IMR-90 (cell line): ENCODE data around the gene CBLIF. TPM values are rescaled to one million over a fixed set of nuclear protein-coding genes. Genes with fewer than 3 reads are reported as not detected.

ENCODE experiments used
- ATAC-seq: fragments of 200-7000 bp; cut with Tn5 transposase; 2 replicates; pipeline ENCODE4 v1.9.1; 2020; ENCODE audit warnings: low read depth, mild to moderate bottlenecking, moderate library complexity
- BruUV-seq: library from RNA; stranded (reverse); fragments of 400-500 nt; replicated peaks from 2 replicates; lab custom pipeline; 2021; lab: Mats Ljungman, UMichigan
- CTCF ChIA-PET: fragments of 300-600 bp; formaldehyde crosslinking; extraction: SDS; loops from one replicate; lab custom pipeline; 2021; ENCODE audit warnings: antibody characterized with exemption; lab: Yijun Ruan, JAX
- POLR2A ChIA-PET: fragments of 300-600 bp; sonication (Branson Sonifier 250); formaldehyde crosslinking; loops from one replicate; lab custom pipeline; 2022; ENCODE audit warnings: antibody characterized with exemption; ENCODE audit not compliant: unreplicated experiment; lab: Charles Lee
- DNase-seq: peaks from one replicate; pipeline ENCODE4 v3.0.0; 2013
- H2AFZ ChIP-seq: replicated peaks from 2 replicates; pipeline ENCODE3; 2013; ENCODE audit warnings: low read length, mild to moderate bottlenecking; ENCODE audit not compliant: poor library complexity
- H2AK5ac ChIP-seq: 2 replicates; pipeline ENCODE4 v1.6.1; 2013; ENCODE audit warnings: low read depth, low read length, inconsistent platforms
- H2AK9ac ChIP-seq: replicated peaks from 2 replicates; pipeline ENCODE3; 2013; ENCODE audit warnings: mild to moderate bottlenecking, low read depth, low read length, moderate library complexity; ENCODE audit not compliant: poor library complexity
- H2BK120ac ChIP-seq: 2 replicates; pipeline ENCODE4 v1.6.1; 2013; ENCODE audit warnings: low read depth, low read length, inconsistent platforms
- H2BK15ac ChIP-seq: 3 replicates; pipeline ENCODE4 v1.6.1; 2013; ENCODE audit warnings: low read depth, low read length, inconsistent platforms
- H2BK20ac ChIP-seq: 2 replicates; pipeline ENCODE4 v1.6.1; 2013; ENCODE audit warnings: low read depth, mild to moderate bottlenecking, inconsistent platforms, low read length, moderate library complexity
- H2BK5ac ChIP-seq: 2 replicates; pipeline ENCODE4 v1.6.1; 2013; ENCODE audit warnings: mild to moderate bottlenecking, low read depth, low read length, inconsistent platforms; ENCODE audit not compliant: poor library complexity, severe bottlenecking
- H3K14ac ChIP-seq: replicated peaks from 2 replicates; pipeline ENCODE4 v1.6.1; 2013; ENCODE audit warnings: low read depth, low read length, inconsistent platforms
- H3K18ac ChIP-seq: 2 replicates; pipeline ENCODE4 v1.6.1; 2013; ENCODE audit warnings: low read depth, low read length, control low read depth
- H3K23ac ChIP-seq: 2 replicates; pipeline ENCODE4 v1.6.1; 2013; ENCODE audit warnings: low read depth, low read length, inconsistent platforms
- H3K27ac ChIP-seq: 2 replicates; pipeline ENCODE4 v1.5.1; 2013; ENCODE audit warnings: mild to moderate bottlenecking, control low read depth, low read length; ENCODE audit not compliant: insufficient read depth
- H3K27me3 ChIP-seq: 2 replicates; pipeline ENCODE4 v1.6.1; 2013; ENCODE audit warnings: low read length; ENCODE audit not compliant: control insufficient read depth, insufficient read depth
- H3K36me3 ChIP-seq: 2 replicates; pipeline ENCODE4 v1.6.1; 2013; ENCODE audit warnings: low read length, mixed read lengths; ENCODE audit not compliant: control insufficient read depth, insufficient read depth
- H3K4ac ChIP-seq: 2 replicates; pipeline ENCODE4 v1.6.1; 2013; ENCODE audit warnings: low read depth, low read length, inconsistent platforms
- H3K4me1 ChIP-seq: 2 replicates; pipeline ENCODE4 v1.6.1; 2013; ENCODE audit warnings: low read length, mixed read lengths; ENCODE audit not compliant: control insufficient read depth, insufficient read depth
- H3K4me2 ChIP-seq: 2 replicates; pipeline ENCODE4 v1.6.1; 2013; ENCODE audit warnings: low read depth, mild to moderate bottlenecking, control low read depth, low read length, moderate library complexity
- H3K4me3 ChIP-seq: 2 replicates; pipeline ENCODE4 v1.5.1; 2013; ENCODE audit warnings: low read depth, mild to moderate bottlenecking, control low read depth, low read length, moderate library complexity; ENCODE audit not compliant: insufficient read depth
- H3K56ac ChIP-seq: 2 replicates; pipeline ENCODE4 v1.6.1; 2013; ENCODE audit warnings: low read length, inconsistent platforms; ENCODE audit not compliant: insufficient read depth; ENCODE audit errors: extremely low read depth
- H3K79me1 ChIP-seq, 2 experiments: 2 replicates each; pipeline ENCODE4 v1.6.1; 2013; ENCODE audit warnings: low read length in 2 of 2, inconsistent platforms in 1 of 2, low read depth in 1 of 2
- H3K9ac ChIP-seq: 2 replicates; pipeline ENCODE4 v1.6.1; 2013; ENCODE audit warnings: low read depth, low read length, control low read depth
- H3K9me1 ChIP-seq: 2 replicates; pipeline ENCODE4 v1.6.1; 2013; ENCODE audit warnings: low read length, inconsistent platforms; ENCODE audit not compliant: insufficient read depth
- H3K9me3 ChIP-seq: 2 replicates; pipeline ENCODE4 v1.6.1; 2013; ENCODE audit warnings: low read length; ENCODE audit not compliant: control insufficient read depth, insufficient read depth
- H4K20me1 ChIP-seq: 2 replicates; pipeline ENCODE4 v1.6.1; 2013; ENCODE audit warnings: low read length, inconsistent platforms; ENCODE audit not compliant: insufficient read depth
- H4K5ac ChIP-seq: 2 replicates; pipeline ENCODE4 v1.6.1; 2013; ENCODE audit warnings: mild to moderate bottlenecking, low read depth, low read length, control low read depth
- H4K8ac ChIP-seq, 2 experiments: 2 replicates each; pipeline ENCODE4 v1.6.1; 2013; ENCODE audit warnings: low read depth in 2 of 2, low read length in 2 of 2, control low read depth in 1 of 2, inconsistent platforms in 1 of 2
- H4K91ac ChIP-seq: 2 replicates; pipeline ENCODE4 v1.6.1; 2013; ENCODE audit warnings: low read depth, low read length, inconsistent platforms; ENCODE audit not compliant: insufficient read depth
- BHLHE40 ChIP-seq: fragments of 150-350 bp; IDR thresholded peaks from 2 replicates; pipeline ENCODE4 v1.6.1; 2016; ENCODE audit warnings: mild to moderate bottlenecking, low read depth, low read length
- FOS ChIP-seq: fragments of 150-350 bp; IDR thresholded peaks from 2 replicates; pipeline ENCODE4 v1.6.1; 2016; ENCODE audit warnings: low read depth, low read length
- MXI1 ChIP-seq: IDR thresholded peaks from 2 replicates; pipeline ENCODE4 v1.6.1; 2012; ENCODE audit warnings: low read depth, mild to moderate bottlenecking, low read length, moderate library complexity, borderline replicate concordance
- WGBS, 2 experiments: methylation state at CpG; one replicate each; pipeline versions ENCODE4 v1.1.5 to v1.1.7; 2013; ENCODE audit warnings: missing lambda C conversion rate in 2 of 2; ENCODE audit not compliant: insufficient read length in 1 of 2; ENCODE audit errors: extremely low coverage in 2 of 2; 5-methylcytosine and 5-hydroxymethylcytosine counted together
- dilution Hi-C: fragments of 300-500 bp; cut with HindIII; formaldehyde crosslinking; loops from one replicate; pipeline ENCODE4 v1.14.3; 2018; ENCODE audit warnings: low sequenced_read_pairs; ENCODE audit not compliant: unreplicated experiment
- in situ Hi-C: fragments of 300-500 bp; cut with MboI; formaldehyde crosslinking; loops from 3 replicates; pipeline ENCODE4 v1.14.3; 2019; ENCODE audit warnings: low sequenced_read_pairs, inconsistent platforms, mixed read lengths
- intact Hi-C: fragments of 100-400 bp; cut with micrococcal nuclease; formaldehyde crosslinking; loops from 2 replicates; pipeline ENCODE4 v1.10.0; 2022
- polyA plus RNA-seq, 3 experiments: library from polyadenylated mRNA; depleted of rRNA; stranded (reverse); fragments of >200 nt; gene quantifications; 2 replicates each; pipeline ENCODE4 v1.2.3, GENCODE V29; 2012; ENCODE audit warnings: low replicate concordance in 1 of 3
- total RNA-seq: library from RNA; depleted of rRNA; stranded (reverse); fragments of >200 nt; gene quantifications from 2 replicates; pipeline ENCODE4 v1.2.3, GENCODE V29; 2012

Gene CBLIF
- total and polyA plus RNA-seq, 2 of the 4 experiments (the other 2 are of a cell fraction), result not detected

DNA sequence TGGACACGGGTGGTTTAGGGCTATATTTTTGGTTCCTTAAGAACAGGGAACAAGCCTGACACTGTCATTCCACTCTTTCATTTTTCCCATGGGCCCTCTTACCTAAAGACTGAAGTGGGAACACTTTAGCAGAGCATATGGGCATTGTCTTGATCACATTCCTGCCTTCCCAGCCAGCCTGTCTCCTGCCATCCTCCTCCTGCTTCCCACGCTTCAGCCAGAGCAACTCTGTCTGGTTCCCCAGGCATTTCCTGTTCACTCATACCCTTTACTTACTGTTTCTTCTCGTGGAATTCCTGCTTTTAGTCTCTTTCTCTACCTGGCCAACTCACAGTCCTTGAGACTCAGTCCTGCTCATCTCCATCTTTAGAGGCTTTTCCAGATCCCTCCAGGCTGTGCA lies 57.5 kb downstream of the CBLIF start:
- H3K14ac ChIP-seq, result 0 out of 2 replicates have a peak overlapping the region, but pooled peaks have one; percentile 22
- no peak overlapping the region for H3K27ac ChIP-seq
- peak overlapping the region; percentile 34; the same call in 1 of the 2 replicates for H3K4ac ChIP-seq
- no peak overlapping the region for H2BK15ac ChIP-seq
- no peak overlapping the region for H3K18ac ChIP-seq
- 27% methylated on average over 3 of the region's 3 CpGs; no CpG with 5 or more reads in 1 of the 2 experiments for WGBS, 2 experiments
- peak; percentile 63 for ATAC-seq
- H3K56ac ChIP-seq, result no peak overlapping the region
- no peaks in the 10 kb centered on the region for H3K27me3 ChIP-seq
- H2BK20ac ChIP-seq, result peak overlapping the region; percentile 38; the same call in 1 of the 2 replicates
- BruUV-seq, result no TSS peak
- peak overlapping the region; percentile 34; the same call in 1 of the 2 replicates for H3K4me2 ChIP-seq
- no peak overlapping the region for H3K4me3 ChIP-seq
- dilution Hi-C loops (no loop called here), in situ Hi-C loops (no loop called here), intact Hi-C loops (loop anchor here (1.0 kb wide), 1 partner anchor 33 kb away; the partner anchor contains the start of gene STX3)
- TF ChIP-seq MXI1, result 0 out of 2 replicates have a peak, but pooled peaks have one; percentile 18
- 0 out of 2 replicates have a peak, but pooled peaks have one; percentile 6 for TF ChIP-seq BHLHE40
- TF ChIP-seq FOS, result no peak
- CTCF ChIA-PET, result interaction anchor here (1.1 kb wide), 1 partner anchor 33 kb away, joined by 3 read pairs; the partner anchor contains the start of gene STX3
- H3K9ac ChIP-seq, result no peak overlapping the region
- peak; percentile 73 for DNase-seq
- H2AK9ac ChIP-seq, result no peak overlapping the region
- H2BK5ac ChIP-seq, result peak overlapping the region; percentile 56
- peak overlapping the region; percentile 45 for H2BK120ac ChIP-seq
- peak overlapping the region; percentile 76; the same call in 1 of the 2 replicates for H2AK5ac ChIP-seq
- peak overlapping the region; percentile 0 for H2AFZ ChIP-seq
- H3K9me1 ChIP-seq, result peaks cover 11% of the 10 kb centered on the region; the same call in 1 of the 2 replicates
- H3K9me3 ChIP-seq, result no peaks in the 10 kb centered on the region
- H4K5ac ChIP-seq, result peak overlapping the region; percentile 52; the same call in 1 of the 2 replicates
- H3K4me1 ChIP-seq, result peaks cover 6% of the 10 kb centered on the region
- no peak overlapping the region for H3K23ac ChIP-seq
- no peak overlapping the region; the same call in 1 of the 2 replicates for H4K91ac ChIP-seq
- H3K36me3 ChIP-seq, result peaks cover 5% of the 10 kb centered on the region
- POLR2A ChIA-PET, result no interaction called here
- no peaks in the 10 kb centered on the region; the same call in 1 of the 2 replicates for H4K20me1 ChIP-seq
- peaks cover 0 to 6% of the 10 kb centered on the region in 2 experiments; a peak in 1 of 4 replicates for H3K79me1 ChIP-seq
- no peak overlapping the region for H4K8ac ChIP-seq
